ENCODE results near the gene RAD51B.

GRCh38 chr14:68474741-68475140 lies 655.2 kb downstream of the RAD51B start:
- TF ChIP-seq CTCF (IDR thresholded peaks at IDR 0.05) = no peak
- no peak for TF ChIP-seq POLR2A (IDR thresholded peaks at IDR 0.05)
- TF ChIP-seq POLR2AphosphoS5 (IDR thresholded peaks at IDR 0.05; ENCODE audit: insufficient read depth in 1 of 2, low read depth in 1 of 2) = no peak

Measured in vagina (tissue), 2 donors.